ENCODE data around the gene HOXC12.

The HOXC12 gene

GRCh38 chr12:53963434-53964314 lies 9.0 kb downstream of the HOXC12 start (continued):
- no peak for TF ChIP-seq ZNF707 (tag by site-specific recombination; IDR thresholded peaks at IDR 0.05)
- TF ChIP-seq ZNF184 (tag by site-specific recombination; IDR thresholded peaks at IDR 0.05) = no peak
- no peak for TF ChIP-seq ZNF664 (tag by site-specific recombination; IDR thresholded peaks at IDR 0.05)
- no peak for TF ChIP-seq ZNF768 (tag by site-specific recombination; IDR thresholded peaks at IDR 0.05)
- TF ChIP-seq ZNF423 (tag by site-specific recombination; IDR thresholded peaks at IDR 0.05) = no peak
- TF ChIP-seq PRDM1 (tag by site-specific recombination; IDR thresholded peaks at IDR 0.05) = peak; percentile 71
- peak; percentile 95 for TF ChIP-seq ZNF10 (tag by site-specific recombination; IDR thresholded peaks at IDR 0.05)
- no peak for TF ChIP-seq ZNF645 (tag by site-specific recombination; IDR thresholded peaks at IDR 0.05)
- TF ChIP-seq ZNF704 (tag by site-specific recombination; IDR thresholded peaks at IDR 0.05) = no peak
- TF ChIP-seq HOXD13 (CRISPR knock-in tag; IDR thresholded peaks at IDR 0.05; ENCODE audit: borderline replicate concordance) = no peak
- TF ChIP-seq ATF2 (tag by site-specific recombination; IDR thresholded peaks at IDR 0.05; ENCODE audit: low read depth) = no peak
- TF ChIP-seq ZNF366 (tag by site-specific recombination; conservative IDR thresholded peaks at IDR 0.05) = peak; percentile 22; the same call in 1 of the 2 replicates
- no peak for TF ChIP-seq GFI1B (tag by site-specific recombination; IDR thresholded peaks at IDR 0.05)
- TF ChIP-seq WT1 (tag by site-specific recombination; IDR thresholded peaks at IDR 0.05) = no peak
- TF ChIP-seq, protein P1, sequence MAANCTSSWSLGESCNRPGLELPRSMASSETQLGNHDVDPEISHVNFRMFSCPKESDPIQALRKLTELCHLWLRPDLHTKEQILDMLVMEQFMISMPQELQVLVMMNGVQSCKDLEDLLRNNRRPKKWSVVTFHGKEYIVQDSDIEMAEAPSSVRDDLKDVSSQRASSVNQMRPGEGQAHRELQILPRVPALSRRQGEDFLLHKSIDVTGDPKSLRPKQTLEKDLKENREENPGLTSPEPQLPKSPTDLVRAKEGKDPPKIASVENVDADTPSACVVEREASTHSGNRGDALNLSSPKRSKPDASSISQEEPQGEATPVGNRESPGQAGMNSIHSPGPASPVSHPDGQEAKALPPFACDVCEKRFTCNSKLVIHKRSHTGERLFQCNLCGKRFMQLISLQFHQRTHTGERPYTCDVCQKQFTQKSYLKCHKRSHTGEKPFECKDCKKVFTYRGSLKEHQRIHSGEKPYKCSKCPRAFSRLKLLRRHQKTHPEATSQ (tag by site-specific recombination; IDR thresholded peaks at IDR 0.05) = no peak
- TF ChIP-seq ZBTB7A (tag by site-specific recombination; IDR thresholded peaks at IDR 0.05; ENCODE audit: low read depth) = no peak
- no peak for TF ChIP-seq OVOL3 (tag by site-specific recombination; IDR thresholded peaks at IDR 0.05)
- TF ChIP-seq, protein P2, sequence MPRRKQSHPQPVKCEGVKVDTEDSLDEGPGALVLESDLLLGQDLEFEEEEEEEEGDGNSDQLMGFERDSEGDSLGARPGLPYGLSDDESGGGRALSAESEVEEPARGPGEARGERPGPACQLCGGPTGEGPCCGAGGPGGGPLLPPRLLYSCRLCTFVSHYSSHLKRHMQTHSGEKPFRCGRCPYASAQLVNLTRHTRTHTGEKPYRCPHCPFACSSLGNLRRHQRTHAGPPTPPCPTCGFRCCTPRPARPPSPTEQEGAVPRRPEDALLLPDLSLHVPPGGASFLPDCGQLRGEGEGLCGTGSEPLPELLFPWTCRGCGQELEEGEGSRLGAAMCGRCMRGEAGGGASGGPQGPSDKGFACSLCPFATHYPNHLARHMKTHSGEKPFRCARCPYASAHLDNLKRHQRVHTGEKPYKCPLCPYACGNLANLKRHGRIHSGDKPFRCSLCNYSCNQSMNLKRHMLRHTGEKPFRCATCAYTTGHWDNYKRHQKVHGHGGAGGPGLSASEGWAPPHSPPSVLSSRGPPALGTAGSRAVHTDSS (tag by site-specific recombination; IDR thresholded peaks at IDR 0.05) = no peak
- no peak for TF ChIP-seq ZNF362 (tag by site-specific recombination; IDR thresholded peaks at IDR 0.05)
- TF ChIP-seq ZIC2 (tag by site-specific recombination; IDR thresholded peaks at IDR 0.05) = no peak
- TF ChIP-seq, protein P3, sequence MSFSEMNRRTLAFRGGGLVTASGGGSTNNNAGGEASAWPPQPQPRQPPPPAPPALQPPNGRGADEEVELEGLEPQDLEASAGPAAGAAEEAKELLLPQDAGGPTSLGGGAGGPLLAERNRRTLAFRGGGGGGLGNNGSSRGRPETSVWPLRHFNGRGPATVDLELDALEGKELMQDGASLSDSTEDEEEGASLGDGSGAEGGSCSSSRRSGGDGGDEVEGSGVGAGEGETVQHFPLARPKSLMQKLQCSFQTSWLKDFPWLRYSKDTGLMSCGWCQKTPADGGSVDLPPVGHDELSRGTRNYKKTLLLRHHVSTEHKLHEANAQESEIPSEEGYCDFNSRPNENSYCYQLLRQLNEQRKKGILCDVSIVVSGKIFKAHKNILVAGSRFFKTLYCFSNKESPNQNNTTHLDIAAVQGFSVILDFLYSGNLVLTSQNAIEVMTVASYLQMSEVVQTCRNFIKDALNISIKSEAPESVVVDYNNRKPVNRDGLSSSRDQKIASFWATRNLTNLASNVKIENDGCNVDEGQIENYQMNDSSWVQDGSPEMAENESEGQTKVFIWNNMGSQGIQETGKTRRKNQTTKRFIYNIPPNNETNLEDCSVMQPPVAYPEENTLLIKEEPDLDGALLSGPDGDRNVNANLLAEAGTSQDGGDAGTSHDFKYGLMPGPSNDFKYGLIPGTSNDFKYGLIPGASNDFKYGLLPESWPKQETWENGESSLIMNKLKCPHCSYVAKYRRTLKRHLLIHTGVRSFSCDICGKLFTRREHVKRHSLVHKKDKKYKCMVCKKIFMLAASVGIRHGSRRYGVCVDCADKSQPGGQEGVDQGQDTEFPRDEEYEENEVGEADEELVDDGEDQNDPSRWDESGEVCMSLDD (tag by site-specific recombination; IDR thresholded peaks at IDR 0.05) = 0 out of 2 replicates have a peak, but pooled peaks have one; percentile 19
- TF ChIP-seq ZNF76 (tag by site-specific recombination; IDR thresholded peaks at IDR 0.05; ENCODE audit: borderline replicate concordance, low read depth) = no peak; the same call in 1 of the 2 replicates
- TF ChIP-seq ZNF624 (tag by site-specific recombination; IDR thresholded peaks at IDR 0.05) = no peak
- no peak for TF ChIP-seq ZNF280C (tag by site-specific recombination; IDR thresholded peaks at IDR 0.05)
- no peak for TF ChIP-seq ZNF292 (tag by site-specific recombination; IDR thresholded peaks at IDR 0.05; ENCODE audit: borderline replicate concordance, low read depth)
- TF ChIP-seq TCF7L2 (IDR thresholded peaks at IDR 0.05; ENCODE audit: borderline replicate concordance, low read depth, low read length) = peak; percentile 47; the same call in 1 of the 2 replicates

Data from HEK293 (cell line).